GM12891 (cell line): ENCODE data around the gene SPDYE4.

ENCODE experiments used
- DNase-seq: peaks from one replicate; pipeline ENCODE4 v3.0.0; 2011; ENCODE audit warnings: low spot score; ENCODE audit not compliant: insufficient read length
- FAIRE-seq: peaks from 2 replicates; lab custom pipeline; 2011; peaks lifted over from hg19 to GRCh38; lab: Jason Lieb, UNC
- PAX5 ChIP-seq: IDR thresholded peaks from 2 replicates; pipeline ENCODE4 v1.6.1; 2011; ENCODE audit warnings: low read length, moderate library complexity, mild to moderate bottlenecking; ENCODE audit not compliant: insufficient read depth, severe bottlenecking
- POLR2A ChIP-seq: IDR thresholded peaks from 2 replicates; pipeline ENCODE4 v1.6.1; 2011; ENCODE audit warnings: low read depth, low read length, control low read depth
- POLR2AphosphoS5 ChIP-seq: IDR thresholded peaks from 2 replicates; pipeline ENCODE4 v1.6.1; 2011; ENCODE audit warnings: low read depth, low read length, control low read depth
- POU2F2 ChIP-seq: IDR thresholded peaks from 2 replicates; pipeline ENCODE4 v1.6.1; 2011; ENCODE audit warnings: low read depth, mild to moderate bottlenecking, control low read depth, low read length, moderate library complexity
- SPI1 ChIP-seq: IDR thresholded peaks from 2 replicates; pipeline ENCODE4 v1.6.1; 2011; ENCODE audit warnings: low read depth, low read length, control low read depth
- TAF1 ChIP-seq: IDR thresholded peaks from 2 replicates; pipeline ENCODE4 v1.6.1; 2011; ENCODE audit warnings: low read depth, low read length, control low read depth

The SPDYE4 gene

GRCh38 chr17:8729421-8729820, 28.9 kb downstream of the SPDYE4 start:
- TF ChIP-seq TAF1 (no peak), PAX5 (no peak), SPI1 (no peak), POLR2AphosphoS5 (no peak), POLR2A (no peak), POU2F2 (no peak)
- no peak for DNase-seq
- FAIRE-seq, result no peak

GRCh38 chr17:8728971-8729370, 29.4 kb downstream of the SPDYE4 start:
- no peak for DNase-seq
- TF ChIP-seq POLR2AphosphoS5 (no peak), POLR2A (no peak), SPI1 (no peak)
- FAIRE-seq, result no peak

DNA sequence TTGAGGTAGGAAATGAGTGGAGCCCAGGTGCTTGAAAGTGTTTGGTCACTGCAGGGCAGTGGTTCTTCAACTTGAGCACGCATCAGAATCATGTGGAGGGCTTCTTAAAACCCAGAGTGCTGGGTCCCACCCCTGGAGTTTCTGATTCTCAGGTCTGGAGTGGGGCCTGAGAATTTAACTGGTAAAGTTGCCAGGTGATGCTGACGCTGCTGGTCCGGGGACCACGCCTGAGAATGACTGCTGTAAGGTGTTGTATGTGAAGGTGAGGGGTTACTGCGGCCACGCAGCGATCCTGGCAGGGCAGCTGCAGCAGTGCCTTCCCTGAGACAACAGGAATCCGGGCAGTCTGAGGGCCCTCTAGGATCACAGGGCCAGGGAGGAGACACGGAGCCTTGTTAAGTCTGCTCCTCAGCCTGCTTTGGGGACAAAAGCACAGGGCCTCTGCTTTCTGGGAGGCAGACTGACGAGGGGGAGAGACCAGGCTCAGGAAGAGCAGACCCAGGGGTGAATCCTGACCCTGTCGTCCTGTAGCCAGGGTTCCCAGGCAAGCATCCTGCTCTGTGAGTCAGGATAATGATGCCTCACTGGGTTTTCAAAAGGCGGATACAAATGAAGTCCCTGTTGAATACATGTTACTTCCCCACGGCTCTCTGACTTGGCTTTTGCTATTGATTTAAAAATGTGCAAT, 30.0 kb downstream of the SPDYE4 start:
- FAIRE-seq (no peak), DNase-seq (no peak)
- TF ChIP-seq POLR2AphosphoS5 (no peak), POU2F2 (no peak), PAX5 (no peak), SPI1 (no peak), POLR2A (no peak), TAF1 (no peak)

DNA sequence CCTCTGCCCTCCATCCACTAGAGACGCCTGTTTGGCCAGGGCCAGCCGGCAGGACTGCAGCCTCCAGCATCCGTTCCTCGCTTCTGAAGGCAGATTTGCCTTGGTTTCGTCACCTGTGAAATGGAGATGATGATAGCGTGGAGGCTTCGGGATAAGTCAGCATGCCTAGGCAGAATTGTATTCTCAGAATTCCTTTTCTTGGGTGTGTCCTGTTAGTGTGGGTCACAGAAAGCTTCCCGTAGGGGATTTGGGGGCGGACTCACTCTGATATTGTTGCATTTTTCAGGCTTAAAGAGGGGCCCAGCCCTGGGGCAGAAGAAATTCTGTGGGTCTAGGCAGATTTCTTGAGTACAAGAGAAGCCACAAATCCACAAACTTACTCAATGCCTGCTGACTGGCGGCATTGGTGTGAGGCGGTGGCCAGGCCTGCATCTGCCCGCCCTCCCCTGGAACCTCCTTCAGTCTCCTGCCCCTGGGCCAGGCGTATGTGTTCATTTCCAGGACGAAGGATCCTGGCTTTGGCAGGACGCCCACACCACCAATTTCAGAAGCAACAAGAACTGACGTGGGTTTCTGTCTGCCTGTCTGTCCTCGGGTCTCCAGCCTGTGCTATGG, 31.3 kb downstream of the SPDYE4 start:
- FAIRE-seq, result no peak
- TF ChIP-seq TAF1, result no peak
- TF ChIP-seq PAX5, result no peak
- TF ChIP-seq POU2F2, result no peak
- TF ChIP-seq SPI1, result no peak
- TF ChIP-seq POLR2A, result no peak
- no peak for TF ChIP-seq POLR2AphosphoS5

DNA sequence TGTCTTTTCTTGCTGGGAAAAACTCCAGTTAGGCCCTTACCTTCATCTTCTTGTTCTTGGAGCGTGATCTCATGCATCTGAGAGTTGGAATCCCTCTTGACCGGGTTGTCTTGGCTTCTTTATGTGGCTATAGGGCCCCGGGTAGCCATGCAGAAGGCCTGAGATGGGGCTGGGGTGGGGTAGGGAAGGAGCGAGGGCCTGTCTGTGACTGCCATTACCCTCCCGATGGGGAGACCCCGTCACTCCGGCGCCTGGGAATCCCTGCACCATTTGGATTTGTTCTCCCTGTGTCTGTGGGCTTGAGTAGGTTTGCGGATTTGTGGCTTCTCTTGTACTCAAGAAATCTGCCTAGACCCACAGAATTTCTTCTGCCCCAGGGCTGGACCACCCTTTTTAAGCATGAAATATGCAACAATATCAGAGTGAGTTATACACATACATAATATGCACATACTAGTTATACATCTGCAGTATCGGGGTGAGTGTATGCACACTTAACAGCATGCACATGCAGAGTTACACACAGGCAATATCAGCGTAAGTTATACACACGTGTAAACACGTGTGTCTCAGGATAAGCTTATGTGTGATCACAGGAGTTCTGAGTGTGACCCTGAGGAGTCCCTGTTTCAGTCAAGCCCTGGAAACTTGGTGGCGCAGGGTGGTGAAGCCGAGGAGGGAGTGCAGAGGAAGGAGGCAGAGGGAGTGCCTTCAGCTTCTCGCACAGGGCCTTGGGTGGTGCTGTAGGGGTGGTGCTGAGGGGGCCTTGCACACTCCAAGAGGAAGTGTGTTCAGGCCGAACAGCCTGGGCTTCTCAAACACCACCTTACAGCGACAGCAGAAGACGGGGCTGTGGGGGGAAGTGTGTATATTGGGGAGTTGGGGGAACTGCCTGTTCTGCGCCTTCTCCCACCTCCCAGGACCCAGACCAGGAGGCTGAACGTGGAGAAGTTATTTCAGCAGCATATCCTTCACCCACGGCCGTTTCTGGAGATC, 32.2 kb downstream of the SPDYE4 start:
- DNase-seq, result no peak
- no peak for TF ChIP-seq POLR2AphosphoS5
- no peak for TF ChIP-seq TAF1
- TF ChIP-seq PAX5, result no peak
- no peak for TF ChIP-seq POLR2A
- TF ChIP-seq POU2F2, result no peak
- TF ChIP-seq SPI1, result no peak
- FAIRE-seq, result no peak

More for the DNA sequence above, 31.3 kb downstream of the SPDYE4 start:
- DNase-seq, result no peak

- TF ChIP-seq POLR2A (no peak), PAX5 (no peak), TAF1 (no peak), POU2F2 (no peak), POLR2AphosphoS5 (no peak), SPI1 (no peak)
- FAIRE-seq (no peak), DNase-seq (no peak)
Measured at GRCh38 chr17:8724451-8724850, 33.9 kb downstream of the SPDYE4 start.

GRCh38 chr17:8720596-8720995, 37.8 kb downstream of the SPDYE4 start:
- TF ChIP-seq TAF1 (no peak), POLR2AphosphoS5 (no peak), POLR2A (no peak), SPI1 (no peak), PAX5 (no peak), POU2F2 (no peak)
- FAIRE-seq (no peak), DNase-seq (no peak)

DNA sequence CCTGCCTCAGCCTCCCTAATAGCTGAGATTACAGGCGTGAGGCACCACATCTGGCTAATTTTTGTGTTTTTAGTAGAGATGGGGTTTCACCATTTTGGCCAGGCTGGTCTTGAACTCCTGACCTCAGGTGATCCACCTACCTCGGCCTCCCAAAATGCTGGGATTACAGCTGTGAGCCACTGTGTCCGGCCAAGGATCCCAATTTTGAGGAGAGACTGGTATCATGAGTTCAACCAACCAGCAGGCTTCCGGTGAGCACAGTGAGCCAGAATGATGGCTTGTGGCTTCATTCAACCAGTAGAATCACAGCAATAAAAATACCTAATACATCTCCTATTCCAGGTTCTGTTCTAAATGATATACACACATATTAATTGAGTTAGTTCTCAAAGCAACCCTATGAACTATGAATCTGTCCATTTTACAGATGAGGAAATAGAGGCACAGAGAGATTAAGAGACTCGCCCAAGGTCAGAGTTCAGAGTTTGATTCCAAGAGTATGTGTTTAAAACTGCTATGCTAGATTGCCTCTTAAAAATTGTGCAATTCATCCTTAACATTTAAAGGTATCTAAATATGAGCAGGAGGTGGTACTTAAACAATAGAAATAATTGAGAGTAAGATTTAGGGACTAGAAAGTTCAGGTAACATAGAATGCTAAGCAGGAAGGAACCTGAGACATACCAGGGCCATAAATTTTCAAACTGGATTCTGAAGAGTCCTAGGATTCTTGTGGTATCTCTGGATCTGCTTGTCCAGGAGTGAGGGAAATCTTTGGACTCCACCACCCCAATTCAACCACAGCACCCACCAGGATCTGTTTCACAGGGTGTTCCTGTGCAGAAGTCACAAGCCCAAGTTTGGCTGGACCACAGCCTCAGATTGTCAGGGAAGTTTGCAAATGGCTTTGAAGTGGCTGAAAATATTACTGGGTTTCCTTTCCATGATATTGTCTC, 38.8 kb downstream of the SPDYE4 start:
- TF ChIP-seq POLR2A (no peak), PAX5 (no peak), SPI1 (no peak), TAF1 (no peak), POU2F2 (no peak), POLR2AphosphoS5 (no peak)
- FAIRE-seq (no peak), DNase-seq (no peak)
